Subcutaneous adipose tissue (tissue), 4 donors: Measurements from ENCODE around the gene RGS13. TPM values are rescaled to one million over a fixed set of nuclear protein-coding genes. Genes with fewer than 3 reads are reported as not detected.

Source experiments
- CTCF ChIP-seq: fragments of 450-650 bp; IDR thresholded peaks from one replicate; pipeline ENCODE4 v1.5.1; 2016; ENCODE audit warnings: low read depth, mild to moderate bottlenecking, control low read depth, antibody characterized with exemption, moderate library complexity
- total RNA-seq, 4 donors: library from RNA; depleted of rRNA; stranded (reverse); fragments of >200 nt; gene quantifications; one replicate each; pipeline ENCODE4 v1.1.0, GENCODE V29; 2016

The RGS13 gene
- total RNA-seq, 4 donors from 2014 or later = 0.19 to 1.4 (median 1.0) TPM

GRCh38 chr1:192627901-192628300, 8.0 kb upstream of the RGS13 start:
- no peak for TF ChIP-seq CTCF

GRCh38 chr1:192628396-192629057, 7.4 kb upstream of the RGS13 start:
- TF ChIP-seq CTCF = no peak

- no peak for TF ChIP-seq CTCF
Observed at GRCh38 chr1:192629612-192630011, 6.3 kb upstream of the RGS13 start.

- no peak for TF ChIP-seq CTCF
Observed at GRCh38 chr1:192630521-192631287, 5.2 kb upstream of the RGS13 start.

GRCh38 chr1:192631749-192632148, 4.2 kb upstream of the RGS13 start:
- TF ChIP-seq CTCF = no peak

GRCh38 chr1:192632188-192632587, 3.8 kb upstream of the RGS13 start:
- TF ChIP-seq CTCF = no peak

GRCh38 chr1:192632641-192633532, 3.1 kb upstream of the RGS13 start:
- no peak for TF ChIP-seq CTCF
